HG03045 (cell line): ENCODE measurements around the gene CRTC1.

Experiments
- ATAC-seq: cut with Tn5 transposase; IDR thresholded peaks from one replicate; pipeline ENCODE4 v1.9.1; 2021; ENCODE audit warnings: mild to moderate bottlenecking, moderate library complexity; ENCODE audit not compliant: unreplicated experiment

CRTC1 gene

GRCh38 chr19:18743784-18744418 lies 60.4 kb downstream of the CRTC1 start:
- no peak for ATAC-seq

- ATAC-seq: no peak
Observed at GRCh38 chr19:18745012-18745735, 61.7 kb downstream of the CRTC1 start.

- no peak for ATAC-seq
Observed at GRCh38 chr19:18745931-18746330, 62.5 kb downstream of the CRTC1 start.

- no peak for ATAC-seq
Observed at GRCh38 chr19:18746401-18747325, 63.2 kb downstream of the CRTC1 start.

GRCh38 chr19:18749362-18750231 lies 66.1 kb downstream of the CRTC1 start:
- ATAC-seq: no peak

- no peak for ATAC-seq
Observed at GRCh38 chr19:18750295-18750970, 67.0 kb downstream of the CRTC1 start.

- ATAC-seq: no peak
Observed at GRCh38 chr19:18751571-18751970, 68.1 kb downstream of the CRTC1 start.

GRCh38 chr19:18754501-18754900 lies 71.0 kb downstream of the CRTC1 start:
- no peak for ATAC-seq

- no peak for ATAC-seq
Observed at GRCh38 chr19:18756896-18757295, 73.4 kb downstream of the CRTC1 start.

GRCh38 chr19:18759304-18759994 lies 76.0 kb downstream of the CRTC1 start:
- ATAC-seq: no peak

- no peak for ATAC-seq
Observed at GRCh38 chr19:18759995-18760426, 76.5 kb downstream of the CRTC1 start.

- ATAC-seq: no peak
Observed at GRCh38 chr19:18760440-18761383, 77.2 kb downstream of the CRTC1 start.

GRCh38 chr19:18761531-18762110 lies 78.1 kb downstream of the CRTC1 start:
- no peak for ATAC-seq

GRCh38 chr19:18762125-18763023 lies 78.9 kb downstream of the CRTC1 start:
- ATAC-seq: no peak

GRCh38 chr19:18763674-18764590 lies 80.5 kb downstream of the CRTC1 start:
- ATAC-seq: no peak

- no peak for ATAC-seq
Observed at GRCh38 chr19:18764591-18765051, 81.1 kb downstream of the CRTC1 start.
